GM19099 (cell line): ENCODE data around the gene MCC.

Experiments used
- POLR2A ChIP-seq: IDR thresholded peaks from 3 replicates; pipeline ENCODE4 v1.6.1; 2011; ENCODE audit warnings: low read depth; ENCODE audit not compliant: insufficient read length; ENCODE audit errors: extremely low read depth

The MCC gene

GRCh38 chr5:113295111-113295539 lies 193.1 kb downstream of the MCC start:
- no peak for TF ChIP-seq POLR2A

GRCh38 chr5:113294311-113295110 lies 193.7 kb downstream of the MCC start:
- peak; percentile 68 for TF ChIP-seq POLR2A

GRCh38 chr5:113293975-113294310 lies 194.3 kb downstream of the MCC start:
- peak; percentile 24 for TF ChIP-seq POLR2A

- no peak for TF ChIP-seq POLR2A
Observed at GRCh38 chr5:113293068-113293974, 194.9 kb downstream of the MCC start.

GRCh38 chr5:113292462-113292861 lies 195.8 kb downstream of the MCC start:
- no peak for TF ChIP-seq POLR2A

GRCh38 chr5:113283558-113283957 lies 204.7 kb downstream of the MCC start:
- no peak for TF ChIP-seq POLR2A

GRCh38 chr5:113282472-113282871 lies 205.8 kb downstream of the MCC start:
- no peak for TF ChIP-seq POLR2A

- no peak for TF ChIP-seq POLR2A
Observed at GRCh38 chr5:113281194-113281593, 207.1 kb downstream of the MCC start.

- no peak for TF ChIP-seq POLR2A
Observed at GRCh38 chr5:113280541-113280940, 207.7 kb downstream of the MCC start.

GRCh38 chr5:113278976-113279375 lies 209.3 kb downstream of the MCC start:
- TF ChIP-seq POLR2A, result no peak

GRCh38 chr5:113276493-113276892 lies 211.8 kb downstream of the MCC start:
- no peak for TF ChIP-seq POLR2A

- TF ChIP-seq POLR2A, result no peak
Observed at GRCh38 chr5:113276001-113276400, 212.3 kb downstream of the MCC start.

- no peak for TF ChIP-seq POLR2A
Observed at GRCh38 chr5:113274836-113275414, 213.3 kb downstream of the MCC start.

- no peak for TF ChIP-seq POLR2A
Observed at GRCh38 chr5:113273948-113274347, 214.3 kb downstream of the MCC start.

- no peak for TF ChIP-seq POLR2A
Observed at GRCh38 chr5:113271745-113272454, 216.4 kb downstream of the MCC start.
